Lower leg skin (tissue), 4 donors: Measurements from ENCODE around the gene DPEP2. TPM values are rescaled to one million over a fixed set of nuclear protein-coding genes. Genes with fewer than 3 reads are reported as not detected.
A peak's percentile ranks its signal among the peaks of the same experiment; 100 is the strongest.
"Not testable (repeated sequence)": the region's sequence is repeated elsewhere in the genome, so short reads cannot be mapped to it uniquely, and the experiment has no call there.

ENCODE experiments used
- DNase-seq, 2 donors: peaks; one replicate each; pipeline ENCODE4 v3.0.0-alpha.2; 2019; ENCODE audit warnings: low spot score in 2 of 2
- H3K4me3 ChIP-seq: fragments of 200-600 bp; sonication (generic); 2 replicates; pipeline ENCODE4 v1.5.1; 2017; ENCODE audit warnings: mild to moderate bottlenecking, low read depth; ENCODE audit not compliant: poor library complexity, severe bottlenecking
- POLR2A ChIP-seq, 2 donors: fragments of 450-650 bp; IDR thresholded peaks; one replicate each; pipeline ENCODE4 v1.6.1; 2016 to 2017; ENCODE audit warnings: antibody characterized with exemption in 2 of 2, mild to moderate bottlenecking in 1 of 2, moderate library complexity in 1 of 2
- WGBS, 2 donors: methylation state at CpG; one replicate each; pipeline ENCODE4 v1.1.5; 2018; 5-methylcytosine and 5-hydroxymethylcytosine counted together
- intact Hi-C: fragments of 100-400 bp; cut with DNase I; formaldehyde crosslinking; loops from one replicate; pipeline ENCODE4 v1.15.0; 2023; ENCODE audit warnings: low total_unique reads
- total RNA-seq, 4 donors: library from RNA; depleted of rRNA; stranded (reverse); fragments of >200 nt; gene quantifications; one replicate each; pipeline ENCODE4 v1.1.0, GENCODE V29; 2016
- TF ChIP-seq, protein P1 (sequence below), 3 donors: fragments of 450-650 bp; IDR thresholded peaks; one replicate each; pipeline ENCODE4 v1.5.1; 2016; ENCODE audit warnings: antibody characterized with exemption in 3 of 3, mild to moderate bottlenecking in 3 of 3, moderate library complexity in 2 of 3

Gene DPEP2
- total RNA-seq, 4 donors from 2014 or later: 0.52 to 5.9 (median 1.7) TPM

DNA sequence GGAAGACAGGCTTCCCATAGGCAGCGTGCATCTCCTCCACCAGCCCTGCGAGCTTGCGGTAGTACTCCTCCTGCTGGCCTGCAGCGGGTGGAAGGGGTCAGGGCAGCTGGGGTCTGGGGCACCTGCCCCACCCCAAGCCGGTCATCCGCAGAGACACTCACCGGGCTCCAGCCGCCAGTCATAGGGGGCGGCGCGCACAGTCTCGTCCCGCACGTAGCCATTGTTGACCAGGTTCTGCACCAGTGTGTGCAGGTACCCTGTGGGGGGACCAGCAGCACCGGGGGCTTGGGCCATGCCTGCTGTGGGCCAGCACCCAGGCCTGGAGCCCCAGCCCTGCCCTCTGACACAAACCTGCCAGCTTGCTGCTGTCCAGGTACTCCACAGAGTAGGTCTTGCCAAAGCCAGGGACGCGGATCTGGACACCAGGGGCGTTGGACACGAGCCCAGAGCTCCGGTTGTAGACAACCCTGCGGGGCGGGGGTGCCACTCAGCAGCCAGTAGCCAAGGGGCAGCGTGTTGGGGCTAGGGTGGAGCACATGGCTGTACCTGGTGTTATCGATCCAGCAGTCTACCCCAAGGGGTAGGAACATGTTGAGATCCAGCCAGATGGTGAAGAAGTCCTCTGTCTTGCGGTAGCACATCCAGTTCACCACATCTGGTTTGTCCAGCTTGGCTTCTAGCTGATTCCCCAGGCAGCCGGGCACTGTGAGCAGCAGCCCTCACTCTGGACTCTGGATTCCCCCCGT is 56.6 kb downstream of the DPEP2 start:
- WGBS, 2 donors: 71 to 83% methylated on average over 17 to 20 of the region's 27 CpGs
- no peak for DNase-seq
- no peak for TF ChIP-seq POLR2A (IDR thresholded peaks at IDR 0.05)
- TF ChIP-seq, protein P1, sequence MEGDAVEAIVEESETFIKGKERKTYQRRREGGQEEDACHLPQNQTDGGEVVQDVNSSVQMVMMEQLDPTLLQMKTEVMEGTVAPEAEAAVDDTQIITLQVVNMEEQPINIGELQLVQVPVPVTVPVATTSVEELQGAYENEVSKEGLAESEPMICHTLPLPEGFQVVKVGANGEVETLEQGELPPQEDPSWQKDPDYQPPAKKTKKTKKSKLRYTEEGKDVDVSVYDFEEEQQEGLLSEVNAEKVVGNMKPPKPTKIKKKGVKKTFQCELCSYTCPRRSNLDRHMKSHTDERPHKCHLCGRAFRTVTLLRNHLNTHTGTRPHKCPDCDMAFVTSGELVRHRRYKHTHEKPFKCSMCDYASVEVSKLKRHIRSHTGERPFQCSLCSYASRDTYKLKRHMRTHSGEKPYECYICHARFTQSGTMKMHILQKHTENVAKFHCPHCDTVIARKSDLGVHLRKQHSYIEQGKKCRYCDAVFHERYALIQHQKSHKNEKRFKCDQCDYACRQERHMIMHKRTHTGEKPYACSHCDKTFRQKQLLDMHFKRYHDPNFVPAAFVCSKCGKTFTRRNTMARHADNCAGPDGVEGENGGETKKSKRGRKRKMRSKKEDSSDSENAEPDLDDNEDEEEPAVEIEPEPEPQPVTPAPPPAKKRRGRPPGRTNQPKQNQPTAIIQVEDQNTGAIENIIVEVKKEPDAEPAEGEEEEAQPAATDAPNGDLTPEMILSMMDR (IDR thresholded peaks at IDR 0.05): no peak
- intact Hi-C loops: no loop called here
- no peak overlapping the region for H3K4me3 ChIP-seq

DNA sequence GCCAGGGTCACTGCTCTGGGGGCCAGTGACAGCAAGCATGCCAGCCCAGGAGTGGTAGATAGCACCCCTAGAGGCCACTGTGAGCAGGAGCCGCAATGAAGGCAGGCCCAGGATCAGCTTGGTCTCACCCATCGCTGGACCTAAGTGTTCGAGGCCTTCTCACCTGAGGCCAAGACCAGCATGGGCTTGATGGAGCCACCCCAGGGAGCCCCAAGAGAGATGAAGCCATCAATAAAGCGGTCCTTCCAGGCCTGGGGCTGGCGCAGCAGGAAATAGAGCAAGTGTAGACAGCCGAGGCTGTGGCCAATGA is 57.1 kb downstream of the DPEP2 start:
- no peak for TF ChIP-seq POLR2A (IDR thresholded peaks at IDR 0.05)
- TF ChIP-seq, protein P1 (IDR thresholded peaks at IDR 0.05): peak in 1 of 3 donors; percentile 18
- 81 to 83% methylated on average over 3 to 6 of the region's 6 CpGs for WGBS, 2 donors
- intact Hi-C loops: no loop called here
- no peak overlapping the region for H3K4me3 ChIP-seq
- no peak for DNase-seq

DNA sequence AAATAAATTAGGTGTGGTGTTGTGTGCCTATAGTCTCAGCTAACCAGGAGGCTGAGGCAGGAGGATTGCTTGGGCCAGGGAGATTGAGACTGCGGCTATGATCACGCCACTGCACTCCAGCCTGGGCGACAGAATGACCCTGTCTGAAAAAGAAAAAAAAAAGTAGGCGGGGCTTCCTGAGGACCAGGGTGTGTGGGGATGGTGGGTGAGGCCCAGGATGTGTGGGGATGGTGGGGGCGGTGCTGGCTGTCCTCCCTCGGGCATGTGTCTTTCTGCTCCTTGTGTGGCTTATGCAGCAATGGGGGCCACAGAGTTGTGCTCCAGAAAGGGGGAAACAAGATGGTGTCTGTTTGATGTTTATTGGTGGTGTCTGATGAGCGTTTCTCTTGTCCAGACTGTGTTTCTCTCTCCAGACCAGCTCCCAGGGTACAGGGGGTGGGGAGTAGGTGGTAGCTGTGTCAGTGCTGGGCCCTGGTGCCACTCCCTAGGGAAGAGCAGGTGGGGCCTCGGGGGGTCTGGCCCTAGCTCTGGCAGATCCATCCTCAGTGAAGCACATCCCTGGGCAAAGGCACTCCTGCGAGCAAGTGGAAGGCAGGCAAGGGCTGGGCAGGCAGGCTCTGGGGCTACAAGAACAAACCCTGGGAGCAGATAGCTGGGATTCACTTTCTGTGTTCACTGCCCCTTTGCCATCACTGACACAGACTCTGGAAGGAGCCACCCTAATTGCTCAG is 57.6 kb downstream of the DPEP2 start:
- H3K4me3 ChIP-seq: no peak overlapping the region
- TF ChIP-seq, protein P1 (IDR thresholded peaks at IDR 0.05): no peak
- no peak for TF ChIP-seq POLR2A (IDR thresholded peaks at IDR 0.05)
- intact Hi-C loops: no loop called here
- no peak for DNase-seq
- WGBS, 2 donors: 76 to 77% methylated on average over 9 of the region's 9 CpGs

DNA sequence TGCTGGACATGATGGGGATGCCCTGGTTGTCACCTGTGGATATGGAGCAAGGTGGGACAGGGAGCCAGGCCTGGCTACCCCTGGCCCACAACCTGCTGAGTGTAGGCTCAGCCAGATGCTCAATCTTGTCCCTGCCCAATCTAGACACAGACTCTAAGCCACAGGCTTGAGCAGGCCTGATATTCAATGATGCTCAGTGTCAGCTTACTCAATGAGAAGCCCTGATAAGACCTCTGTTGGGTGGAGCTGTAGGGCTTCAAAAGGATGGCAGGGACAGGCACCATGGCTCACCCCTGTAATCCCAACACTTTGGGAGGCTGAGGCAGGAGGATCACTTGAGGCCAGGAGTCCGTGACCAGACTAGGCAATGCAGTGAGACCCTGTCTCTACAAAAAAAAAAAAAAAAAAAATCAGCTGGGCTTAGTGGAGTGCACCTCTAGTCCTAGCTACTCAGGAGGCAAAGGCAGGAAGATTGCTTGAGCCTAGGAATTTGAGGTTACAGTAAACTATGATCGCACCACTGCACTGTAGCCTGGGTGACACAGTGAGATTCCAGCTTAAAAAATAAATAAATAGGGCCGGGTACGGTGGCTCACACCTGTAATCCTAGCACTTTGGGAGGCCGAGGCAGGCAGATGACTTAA is 58.7 kb downstream of the DPEP2 start:
- H3K4me3 ChIP-seq: no peak overlapping the region
- TF ChIP-seq, protein P1 (IDR thresholded peaks at IDR 0.05): no peak
- TF ChIP-seq POLR2A (IDR thresholded peaks at IDR 0.05): no peak
- no peak for DNase-seq
- WGBS, 2 donors: 91 to 97% methylated on average over 5 of the region's 5 CpGs
- intact Hi-C loops: no loop called here

DNA sequence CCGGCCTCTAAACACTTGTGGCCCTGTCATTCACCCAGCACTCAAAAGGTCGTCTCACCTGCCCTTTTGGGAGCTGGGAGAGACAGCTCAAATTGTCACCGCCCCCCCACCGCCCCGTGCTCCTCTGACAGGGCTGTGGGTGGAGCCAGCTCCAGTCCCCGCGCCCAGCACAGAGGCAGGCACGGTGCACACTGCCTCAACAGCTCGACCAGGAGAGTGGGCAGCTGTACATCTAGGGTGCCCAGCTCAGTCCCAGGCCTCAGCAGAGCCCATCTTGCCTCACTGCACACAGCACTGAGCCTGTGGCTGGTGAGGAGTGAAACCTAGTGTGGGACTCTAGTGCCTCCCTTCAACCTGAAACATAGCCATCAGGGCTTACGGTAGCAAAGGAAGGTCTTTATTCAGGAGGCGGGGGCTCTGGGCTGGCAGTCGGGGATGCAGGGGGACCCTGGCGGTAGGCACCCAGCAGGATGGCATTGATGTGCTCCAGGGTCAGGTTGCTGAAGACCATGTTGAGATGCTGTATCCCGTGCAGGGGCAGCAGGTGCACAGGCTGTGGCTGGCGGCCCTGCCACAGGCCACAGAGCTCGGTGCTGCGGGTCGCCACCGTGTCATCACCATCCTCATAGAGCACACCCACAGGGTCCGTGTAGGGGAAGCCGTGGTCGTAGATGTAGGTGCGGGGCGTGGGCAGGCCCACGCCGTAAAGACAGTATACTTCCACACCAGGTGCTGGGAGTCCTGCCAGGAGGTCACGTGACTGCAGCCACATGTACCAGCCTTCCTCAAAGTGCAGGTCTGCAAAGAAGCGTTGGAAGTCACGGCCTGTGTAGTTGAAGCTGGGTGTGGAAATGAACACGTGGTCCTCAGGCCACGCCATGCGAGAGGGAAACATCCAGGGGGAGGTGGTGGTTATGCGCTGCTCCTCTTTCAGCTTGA is 59.5 kb downstream of the DPEP2 start:
- no peak overlapping the region for H3K4me3 ChIP-seq
- peak in 1 of 2 donors; percentile 85 for DNase-seq
- intact Hi-C loops: no loop called here
- WGBS, 2 donors: 56 to 65% methylated on average over 21 to 28 of the region's 33 CpGs
- no peak for TF ChIP-seq POLR2A (IDR thresholded peaks at IDR 0.05)
- TF ChIP-seq, protein P1 (IDR thresholded peaks at IDR 0.05): no peak

DNA sequence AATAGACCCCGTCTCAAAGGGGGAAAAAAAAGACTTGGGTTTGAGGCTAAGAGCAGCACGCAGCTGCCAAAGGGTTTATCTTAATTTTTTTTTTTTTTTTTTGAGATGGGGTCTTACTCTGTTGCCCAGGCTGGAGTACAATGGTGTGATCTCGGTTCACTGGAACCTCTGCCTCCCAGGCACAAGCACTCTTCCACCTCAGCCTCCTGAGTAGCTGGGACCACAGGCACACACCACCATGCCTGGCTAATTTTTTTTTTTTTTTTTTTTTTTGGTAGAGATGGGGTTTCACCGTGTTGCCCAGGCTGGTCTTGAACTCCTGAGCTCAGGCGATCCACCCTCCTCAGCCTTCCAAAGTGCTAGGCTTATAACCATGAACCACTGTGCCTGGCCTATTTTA is 61.6 kb downstream of the DPEP2 start:
- intact Hi-C loops, H3K4me3 ChIP-seq, DNase-seq: not testable (repeated sequence)
- WGBS, 2 donors: 91 to 92% methylated on average over 5 of the region's 5 CpGs
